NCI-H510A treated with DMSO at 0.1 percent for 48 hours (cell line): ENCODE data around the gene CNTNAP3B.
A peak's percentile ranks its signal among the peaks of the same experiment; 100 is the strongest.
"Not testable (repeated sequence)": the region's sequence is repeated elsewhere in the genome, so short reads cannot be mapped to it uniquely, and the experiment has no call there.

Source experiments
- DNase-seq: peaks from one replicate; lab custom pipeline; 2025; lab: John Stamatoyannopoulos, UW

CNTNAP3B gene

DNA sequence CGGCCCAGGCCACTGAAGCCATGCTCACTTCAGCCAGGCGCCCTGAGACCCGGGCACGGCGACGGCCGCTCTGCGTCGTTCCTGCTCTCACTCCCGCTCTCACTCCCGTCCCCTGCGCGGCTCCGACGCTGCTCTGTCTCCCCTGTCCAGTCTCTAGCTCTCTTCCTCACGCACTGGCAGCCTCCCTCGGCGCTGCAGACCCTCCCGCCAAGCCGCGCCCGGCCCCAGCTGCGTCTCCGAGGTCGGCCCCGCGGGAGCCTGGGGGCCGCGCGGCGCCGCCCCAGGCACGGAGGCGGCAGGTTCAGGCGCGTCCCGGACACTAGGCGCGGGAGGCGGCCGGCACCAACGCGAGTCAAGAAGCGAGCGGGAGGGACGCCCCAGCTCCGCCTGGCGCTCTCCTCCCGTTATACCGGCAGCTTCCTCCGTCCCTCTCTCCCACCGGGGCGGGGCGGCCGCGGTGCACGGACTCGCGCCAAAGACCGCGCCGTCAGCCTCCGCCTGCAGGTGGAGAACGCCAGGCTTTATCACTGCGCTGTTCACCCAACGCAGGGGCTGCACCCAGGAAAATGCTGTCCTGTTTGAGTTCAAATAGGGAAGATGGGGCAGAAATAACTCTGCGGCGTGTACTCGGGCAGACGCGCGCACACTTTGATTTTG lies at the start of gene CNTNAP3B:
TSS of gene CNTNAP3B (minus strand) at position 354 of the 657 bp plus-strand sequence. CDS start at position 22, 332 bp downstream.
- not testable (repeated sequence) for DNase-seq

GRCh38 chr9:42160299-42160698 lies 31.1 kb upstream of the CNTNAP3B start:
- DNase-seq: not testable (repeated sequence)

DNA sequence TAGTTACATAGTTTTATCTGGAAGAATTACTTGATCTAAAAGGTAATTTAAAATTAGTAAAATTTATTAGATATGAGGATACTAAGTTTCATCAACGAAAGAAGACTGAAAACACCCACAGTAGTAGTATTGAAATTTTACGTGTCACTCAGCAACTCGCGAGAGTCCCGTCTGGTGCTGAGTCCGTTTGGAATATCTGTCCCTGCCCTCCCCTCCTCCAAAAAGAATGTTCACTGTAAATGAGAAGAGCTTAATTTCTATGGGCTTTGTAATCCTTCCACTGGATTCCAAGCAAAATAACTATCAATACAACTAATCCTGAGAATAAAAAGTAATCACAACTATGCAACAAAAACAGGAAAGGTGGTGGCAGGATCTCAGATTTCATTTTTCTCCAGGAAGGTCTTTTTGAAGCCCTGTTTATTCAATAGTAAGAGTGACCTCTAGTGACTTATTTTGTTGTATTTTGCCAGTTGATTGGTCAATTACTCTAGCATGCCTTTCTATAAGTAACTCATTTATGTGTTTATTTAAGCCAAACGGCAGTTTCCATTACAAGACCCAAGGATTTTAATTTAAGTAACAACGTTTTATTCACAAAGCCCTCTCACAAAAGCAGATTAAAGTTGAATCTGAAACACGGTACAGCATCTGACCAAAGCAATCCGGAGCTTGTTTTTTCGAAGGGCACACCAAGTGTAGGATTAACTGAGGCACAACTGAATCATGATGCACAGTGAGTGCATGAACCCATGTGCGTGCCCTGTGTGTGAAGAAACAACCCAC lies 2.0 kb downstream of the CNTNAP3B start:
- peak; percentile 4 for DNase-seq

- DNase-seq: not testable (repeated sequence)
Observed at GRCh38 chr9:42121007-42121406, 8.2 kb downstream of the CNTNAP3B start.

GRCh38 chr9:42095929-42096328 lies 33.3 kb downstream of the CNTNAP3B start:
- not testable (repeated sequence) for DNase-seq

- DNase-seq: not testable (repeated sequence)
Observed at GRCh38 chr9:42084559-42084952, 44.7 kb downstream of the CNTNAP3B start.

GRCh38 chr9:42083877-42084558 lies 45.2 kb downstream of the CNTNAP3B start:
- not testable (repeated sequence) for DNase-seq

DNA sequence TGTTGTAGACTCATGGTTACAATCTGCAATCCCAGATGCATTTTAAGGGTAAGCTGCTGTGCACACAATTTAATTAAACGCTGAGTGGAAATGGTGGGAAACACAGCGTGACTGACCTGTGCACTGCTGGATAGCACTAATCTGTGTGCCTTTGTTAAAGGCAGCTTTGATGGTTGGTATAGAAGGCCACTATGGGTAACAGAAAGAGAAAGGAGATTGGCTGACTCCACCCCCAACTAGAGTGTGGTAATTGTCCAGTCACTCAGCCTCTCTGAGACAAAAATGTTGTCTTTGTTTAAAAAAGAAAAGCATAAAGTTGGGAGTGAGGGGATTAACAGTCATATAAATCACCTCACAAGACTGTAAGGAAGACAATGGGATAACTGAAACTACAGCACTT lies 48.9 kb downstream of the CNTNAP3B start:
- DNase-seq: not testable (repeated sequence)

- not testable (repeated sequence) for DNase-seq
Observed at GRCh38 chr9:42074868-42075267, 54.4 kb downstream of the CNTNAP3B start.

GRCh38 chr9:42071026-42071425 lies 58.2 kb downstream of the CNTNAP3B start:
- not testable (repeated sequence) for DNase-seq

- not testable (repeated sequence) for DNase-seq
Observed at GRCh38 chr9:42070035-42070799, 59.0 kb downstream of the CNTNAP3B start.

DNA sequence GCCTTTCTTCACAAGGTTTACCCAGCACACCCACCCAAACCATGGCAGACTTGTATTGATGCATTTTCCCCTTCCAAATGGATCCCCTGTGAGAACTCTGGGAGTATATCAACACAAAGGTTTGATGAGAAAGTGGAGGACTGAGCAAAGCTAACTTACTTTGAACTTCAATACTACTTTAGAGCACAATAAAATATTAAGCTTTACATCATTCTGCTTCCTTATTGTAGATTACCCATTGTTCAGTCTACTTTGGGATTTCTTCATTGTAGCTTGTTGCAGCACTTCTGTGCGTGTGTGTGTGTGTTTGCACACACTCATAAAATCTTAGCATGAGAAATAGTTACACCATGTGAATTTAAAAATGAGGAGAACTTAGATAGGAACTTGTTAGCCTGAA lies 75.4 kb downstream of the CNTNAP3B start:
- DNase-seq: not testable (repeated sequence)

DNA sequence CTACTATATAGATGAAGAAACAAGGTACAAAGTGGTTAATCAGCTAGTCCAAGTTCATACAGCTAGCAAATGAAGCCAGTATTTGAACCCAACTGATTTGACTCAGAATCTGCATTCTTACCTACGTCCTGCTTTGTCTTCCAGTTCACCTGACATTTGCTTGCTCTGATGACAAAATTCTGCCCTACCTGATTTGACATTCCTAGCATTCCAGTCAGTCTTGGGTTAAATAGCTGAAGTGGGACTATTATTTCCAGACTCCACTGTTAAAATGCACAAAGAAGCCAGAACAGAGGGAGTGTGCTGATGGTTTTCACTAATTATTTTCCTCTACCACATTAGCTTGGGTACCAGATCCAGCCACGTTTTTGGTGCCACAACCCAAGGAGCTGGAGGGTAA lies 78.5 kb downstream of the CNTNAP3B start:
- not testable (repeated sequence) for DNase-seq

GRCh38 chr9:42044422-42045010 lies 84.7 kb downstream of the CNTNAP3B start:
- not testable (repeated sequence) for DNase-seq

DNA sequence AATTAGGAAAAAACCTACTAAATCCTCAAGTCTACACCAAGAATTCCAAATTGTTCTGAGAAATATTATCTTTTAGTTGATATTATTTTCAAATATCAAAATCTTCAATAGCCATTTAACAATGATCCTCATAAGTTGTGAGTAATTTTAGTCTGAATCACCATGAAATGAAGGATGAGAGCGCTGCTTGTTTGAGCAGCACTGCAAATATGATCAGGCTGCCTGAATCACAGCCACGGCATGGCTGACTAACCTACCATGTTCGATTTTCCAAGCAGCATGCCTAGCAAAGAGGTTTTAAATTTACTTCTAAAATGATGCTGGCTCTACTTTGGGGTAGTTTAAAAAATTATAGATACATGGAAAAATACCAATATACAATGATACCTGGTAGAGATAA lies 95.7 kb downstream of the CNTNAP3B start:
- DNase-seq: not testable (repeated sequence)

DNA sequence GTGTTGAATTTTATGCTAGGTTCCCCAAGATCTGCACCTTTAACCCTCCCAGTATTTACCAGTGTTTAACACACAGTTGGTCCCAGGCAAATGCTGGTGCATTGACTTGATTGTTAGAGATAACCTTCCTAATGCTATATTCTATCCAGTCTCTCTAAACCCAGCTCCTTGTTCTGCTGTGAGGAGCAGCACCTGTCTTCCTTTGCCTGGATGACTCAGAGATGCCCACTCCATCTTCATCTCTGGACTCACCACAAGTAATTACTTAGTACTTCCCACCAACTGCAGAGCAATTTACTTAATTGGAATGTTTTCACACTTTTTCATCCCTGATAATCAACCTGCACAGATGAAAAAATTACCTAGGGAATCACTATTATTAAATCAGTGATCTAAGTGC lies 108.6 kb downstream of the CNTNAP3B start:
- not testable (repeated sequence) for DNase-seq

- DNase-seq: not testable (repeated sequence)
Observed at GRCh38 chr9:42018220-42018922, 110.9 kb downstream of the CNTNAP3B start.

- not testable (repeated sequence) for DNase-seq
Observed at GRCh38 chr9:42014317-42014716, 114.9 kb downstream of the CNTNAP3B start.

DNA sequence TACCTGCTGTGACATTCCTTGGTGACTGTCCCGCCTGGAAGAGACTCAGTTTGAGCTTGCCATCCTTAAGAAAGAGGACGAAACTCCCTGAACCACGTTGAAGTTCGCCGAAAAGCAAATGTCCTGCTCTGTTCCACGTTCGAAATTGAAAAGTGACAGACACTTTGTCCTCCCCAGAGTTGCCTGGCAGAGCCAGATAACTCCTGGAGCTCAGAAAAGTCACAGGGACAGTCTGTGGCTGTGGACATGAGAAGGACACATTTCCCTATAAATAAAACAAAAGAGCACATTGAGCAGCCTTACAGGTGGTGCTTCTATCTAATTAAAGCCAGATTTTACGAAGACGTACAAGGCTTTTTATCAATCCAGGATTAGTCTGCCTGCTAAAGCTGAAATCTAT lies 137.6 kb downstream of the CNTNAP3B start:
- DNase-seq: not testable (repeated sequence)

- DNase-seq: not testable (repeated sequence)
Observed at GRCh38 chr9:41980271-41980670, 149.0 kb downstream of the CNTNAP3B start.
